DMS79 treated with DMSO at 0.1 percent for 48 hours (cell line): ENCODE measurements around the gene STRIP1.
"Not testable (repeated sequence)": the region's sequence is repeated elsewhere in the genome, so short reads cannot be mapped to it uniquely, and the experiment has no call there.

Source experiments
- DNase-seq: peaks from one replicate; lab custom pipeline; 2025; lab: John Stamatoyannopoulos, UW

STRIP1 gene

DNA sequence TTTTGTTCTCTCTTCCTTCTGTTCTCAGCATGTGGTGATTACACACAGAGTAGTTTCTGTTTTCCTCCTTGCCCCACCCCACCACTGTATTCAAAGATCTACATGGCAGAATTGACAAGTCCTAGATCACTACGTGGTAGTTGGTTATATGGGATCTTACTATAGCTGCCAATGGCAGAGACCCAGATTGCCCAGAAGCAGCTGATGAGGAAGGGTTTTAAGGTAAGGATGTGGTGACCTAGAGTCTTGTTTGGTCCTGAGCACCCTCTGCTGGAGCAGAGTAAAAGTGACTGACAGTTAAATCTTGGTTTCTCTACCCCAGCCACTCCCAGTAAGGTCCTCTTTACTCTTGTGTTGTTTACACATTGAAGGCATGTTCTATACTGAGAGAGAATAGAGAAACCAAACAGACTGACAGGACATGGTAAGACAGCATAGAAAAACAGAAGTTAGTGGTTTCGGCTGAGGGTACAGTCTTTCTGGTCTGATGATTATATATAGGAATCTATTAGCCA, 22.8 kb upstream of the STRIP1 start:
- DNase-seq = peak; percentile 5

DNA sequence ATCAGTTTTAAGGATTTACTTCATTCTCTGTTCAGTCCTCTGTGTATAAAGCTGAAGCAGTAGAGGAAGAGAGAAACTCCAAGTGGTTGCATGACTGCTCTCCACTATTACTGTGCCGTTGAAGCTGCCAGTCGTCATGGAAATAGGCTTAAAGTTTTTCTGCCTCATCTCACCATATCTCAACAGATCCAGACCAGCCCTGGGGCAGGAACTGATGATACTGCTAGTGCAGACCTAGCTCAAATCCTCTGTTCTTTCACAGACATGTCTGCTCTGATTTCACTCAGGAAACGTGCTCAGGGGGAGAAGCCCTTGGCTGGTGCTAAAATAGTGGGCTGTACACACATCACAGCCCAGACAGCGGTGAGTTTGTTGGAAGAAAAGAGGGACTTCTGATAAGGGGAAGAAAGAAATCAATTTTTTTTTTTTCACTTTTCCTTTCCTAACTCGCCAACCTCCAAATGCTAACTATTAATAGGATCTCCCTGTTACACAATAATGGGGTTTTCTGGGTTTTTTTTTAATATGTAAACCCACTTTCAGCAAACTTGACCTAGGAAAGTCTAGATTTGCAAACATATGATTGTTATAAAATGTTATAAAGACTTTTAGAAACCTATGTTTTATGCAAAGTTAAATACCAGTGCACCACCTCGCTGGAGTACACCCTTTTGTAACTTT, 22.2 kb upstream of the STRIP1 start:
- DNase-seq = no peak

DNA sequence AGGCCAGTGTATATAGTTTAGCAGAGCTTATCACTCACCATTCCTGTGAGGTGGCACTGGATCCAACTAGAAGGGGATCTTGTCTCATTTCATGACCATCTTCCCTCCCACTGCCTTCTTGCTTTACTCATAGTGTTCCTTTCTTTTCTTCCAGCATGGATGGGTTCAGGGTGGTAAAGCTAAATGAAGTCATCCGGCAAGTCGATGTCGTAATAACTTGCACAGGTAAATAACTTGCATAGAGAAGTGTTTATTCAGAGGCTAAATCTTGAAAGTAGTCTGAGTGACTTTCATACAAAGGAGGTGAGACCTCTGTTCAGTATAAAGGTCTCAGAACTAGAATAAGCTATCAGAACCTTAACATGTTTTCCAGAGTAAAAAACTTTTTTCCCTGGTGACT, 16.6 kb upstream of the STRIP1 start:
- no peak for DNase-seq

DNA sequence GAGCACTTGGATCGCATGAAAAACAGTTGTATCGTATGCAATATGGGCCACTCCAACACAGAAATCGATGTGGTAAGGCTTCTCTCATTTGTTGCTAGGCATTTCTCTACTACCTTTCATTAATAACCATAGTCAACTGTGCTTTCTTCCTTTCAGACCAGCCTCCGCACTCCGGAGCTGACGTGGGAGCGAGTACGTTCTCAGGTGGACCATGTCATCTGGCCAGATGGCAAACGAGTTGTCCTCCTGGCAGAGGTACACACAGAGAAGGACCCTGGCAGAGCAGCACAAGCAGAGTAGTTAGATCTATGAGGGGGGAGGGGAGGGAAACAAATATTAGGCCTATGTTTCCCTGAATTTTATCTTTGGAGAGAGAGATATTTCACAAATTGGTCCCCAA, 16.0 kb upstream of the STRIP1 start:
- no peak for DNase-seq

DNA sequence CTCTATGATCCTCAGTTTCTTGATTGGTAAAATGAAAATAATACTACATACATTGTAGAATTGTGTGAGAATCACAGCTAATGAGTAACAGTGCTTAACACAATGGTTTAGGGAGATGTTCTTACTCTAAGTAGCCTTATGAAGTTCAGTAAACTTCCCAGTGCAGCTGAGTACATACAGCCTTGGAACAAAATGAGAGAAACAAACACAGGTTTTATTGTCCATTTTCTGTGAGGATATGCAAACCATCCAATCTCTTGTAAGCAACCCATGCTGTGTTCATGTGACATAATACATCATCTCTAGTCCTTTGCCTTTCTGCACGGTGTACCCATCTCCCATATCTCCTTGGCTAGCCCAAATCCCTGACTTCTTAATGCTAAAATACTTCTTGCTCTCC, 14.7 kb upstream of the STRIP1 start:
- no peak for DNase-seq

DNA sequence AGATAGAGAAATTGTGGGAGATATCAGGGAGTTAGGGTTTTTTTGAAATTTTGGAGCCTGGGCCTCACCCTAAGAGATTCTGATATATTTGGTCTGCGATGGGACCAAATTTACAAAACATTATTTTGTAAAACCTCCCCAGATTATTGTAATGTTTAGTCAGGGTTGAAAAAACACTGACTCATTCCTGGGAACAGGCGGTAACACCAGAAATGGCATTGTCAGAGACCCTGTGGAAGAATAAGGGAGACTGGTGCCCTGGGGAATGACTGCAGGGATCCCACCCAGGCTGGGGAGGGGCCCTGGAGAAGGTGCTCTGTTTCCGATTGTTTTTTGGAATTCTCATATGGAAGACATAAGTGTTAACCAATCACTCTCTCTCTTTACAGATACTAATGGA, 13.1 kb upstream of the STRIP1 start:
- DNase-seq = no peak

DNA sequence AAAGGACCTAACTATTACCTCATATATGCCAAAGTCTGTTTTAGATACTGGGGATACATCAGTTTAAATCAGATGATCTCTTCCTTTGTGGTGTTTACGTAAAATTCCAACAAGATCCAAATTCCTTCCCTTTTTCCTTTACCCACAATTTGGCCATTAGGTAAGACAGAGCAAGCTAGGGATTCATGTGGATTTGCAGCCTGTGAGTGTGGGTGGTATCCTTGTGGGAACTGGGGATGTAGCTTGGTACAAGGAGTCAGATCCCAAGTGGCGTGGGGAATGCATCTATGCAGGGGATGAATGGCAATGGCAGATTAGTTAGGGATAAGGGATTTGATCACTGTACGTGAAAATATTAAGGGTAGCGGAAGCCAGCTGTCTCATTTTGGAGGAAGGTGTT, 9.8 kb upstream of the STRIP1 start:
- DNase-seq = no peak

DNA sequence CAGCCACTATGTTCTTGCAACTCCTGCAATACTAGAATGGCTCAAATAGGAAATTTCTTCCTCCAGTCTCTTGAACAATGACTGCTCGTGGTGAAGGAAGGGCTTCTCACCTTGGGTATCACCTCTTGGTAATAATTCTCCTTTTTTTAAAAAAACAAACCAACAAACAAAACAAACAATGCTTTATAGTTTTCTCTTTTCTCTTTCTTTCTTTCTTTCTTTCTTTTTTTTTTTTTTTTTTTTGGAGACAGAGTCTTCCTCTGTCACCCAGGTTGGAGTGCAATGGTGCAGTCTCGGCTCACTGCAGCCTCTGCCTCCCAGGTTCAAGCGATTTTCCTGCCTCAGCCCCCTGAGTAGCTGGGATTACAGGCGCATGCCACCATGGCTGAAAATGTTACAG, 3.7 kb upstream of the STRIP1 start:
- not testable (repeated sequence) for DNase-seq

DNA sequence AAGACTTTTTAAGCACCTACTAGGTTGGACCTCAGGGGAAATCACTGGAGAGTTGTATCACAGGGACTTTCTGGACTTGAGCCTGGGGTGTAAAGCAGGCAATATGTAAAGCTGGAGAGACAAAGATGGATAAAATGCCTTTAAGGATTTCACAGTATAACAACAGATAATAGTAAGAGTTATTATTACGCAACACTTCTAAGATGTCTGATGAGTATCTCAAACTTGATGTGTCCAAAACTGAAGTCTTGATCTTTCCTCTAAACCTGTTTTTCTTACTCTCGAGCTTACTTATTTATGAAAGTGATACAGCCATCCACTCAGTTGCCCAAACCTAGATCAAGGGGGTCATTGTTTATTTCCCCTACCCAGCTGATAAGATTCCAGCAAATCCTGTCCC, 2.1 kb upstream of the STRIP1 start:
- no peak for DNase-seq

DNA sequence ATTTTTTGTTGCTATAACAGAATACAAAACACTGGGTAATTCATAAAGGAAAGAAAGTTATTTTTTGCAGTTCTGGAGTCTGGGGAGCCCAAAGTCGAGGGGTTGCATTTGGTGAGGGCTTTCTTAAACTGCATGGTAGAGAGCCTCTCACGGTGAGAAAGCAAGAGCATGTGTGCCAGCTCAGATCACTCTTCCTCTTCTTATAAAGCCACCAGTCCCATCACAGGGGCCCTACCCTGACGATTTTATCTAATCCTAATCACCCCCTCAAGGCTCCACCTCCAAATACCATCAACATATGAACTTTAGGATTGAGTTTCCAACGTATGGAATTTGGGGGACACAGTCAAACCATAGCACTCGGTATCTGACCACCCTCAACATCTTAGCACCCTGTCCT, 1.0 kb upstream of the STRIP1 start:
- no peak for DNase-seq

DNA sequence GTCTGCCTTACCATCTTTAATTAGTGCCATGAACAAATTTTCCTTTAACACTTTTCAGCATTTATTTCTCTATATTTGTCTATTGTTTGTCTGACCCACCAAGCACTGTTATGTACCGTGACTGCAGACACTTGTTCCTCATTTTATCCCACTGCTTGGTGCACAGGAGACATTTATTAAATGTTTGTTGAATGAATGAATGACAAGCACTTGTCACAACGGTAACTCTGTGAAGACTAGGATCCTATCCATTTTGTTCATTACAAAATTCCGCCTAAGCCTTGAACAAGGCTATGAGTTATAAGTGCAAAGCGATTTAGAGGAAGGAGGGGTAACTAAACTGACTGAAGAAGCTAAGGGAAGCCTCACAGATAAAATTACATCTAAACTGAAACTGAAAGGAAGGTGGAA, 379 bp upstream of the STRIP1 start:
- no peak for DNase-seq

DNA sequence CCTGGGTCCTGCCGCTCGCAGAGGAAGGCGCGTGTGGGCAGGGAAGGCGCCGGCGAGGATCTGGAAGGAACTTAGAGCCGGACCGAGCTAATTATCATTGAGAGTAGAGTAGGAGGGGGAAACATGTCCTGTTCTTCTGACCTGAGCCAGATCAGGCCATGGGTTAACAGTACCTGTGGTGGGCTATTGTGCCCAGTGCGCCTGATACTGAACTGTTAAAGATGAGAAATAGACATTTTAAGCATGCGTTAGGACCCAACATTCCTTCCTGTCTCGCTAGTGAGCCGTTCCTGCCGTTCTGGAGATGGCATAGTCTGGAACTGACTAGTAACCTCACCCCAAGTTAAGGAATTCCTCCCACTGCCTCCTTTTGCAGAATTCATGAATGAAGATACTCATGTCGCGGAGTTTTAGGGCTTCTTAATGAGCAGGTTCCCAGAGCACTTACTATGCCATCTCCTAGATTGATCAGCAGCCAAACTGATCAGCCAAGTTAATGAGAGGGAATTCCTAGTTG, 870 bp downstream of the STRIP1 start:
- DNase-seq = no peak

DNA sequence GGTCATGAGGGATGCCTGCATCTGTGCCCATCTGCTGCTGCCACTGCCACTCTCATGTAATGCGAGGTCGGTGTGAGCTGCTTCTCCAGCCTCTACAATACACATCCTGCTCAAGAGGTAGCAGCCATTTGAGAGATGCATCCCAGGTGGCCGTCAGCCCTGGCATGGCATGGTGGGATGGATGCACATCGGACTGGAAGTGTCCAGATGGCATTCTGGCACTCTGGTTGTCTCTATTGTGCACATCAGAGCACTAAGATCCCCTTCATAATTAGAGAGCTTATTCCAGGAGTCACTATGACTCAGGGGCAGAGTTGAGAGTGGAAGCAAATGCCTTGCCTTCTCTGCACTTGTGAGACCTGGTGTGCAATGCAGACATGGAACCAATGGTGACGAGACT, 3.8 kb downstream of the STRIP1 start:
- no peak for DNase-seq

DNA sequence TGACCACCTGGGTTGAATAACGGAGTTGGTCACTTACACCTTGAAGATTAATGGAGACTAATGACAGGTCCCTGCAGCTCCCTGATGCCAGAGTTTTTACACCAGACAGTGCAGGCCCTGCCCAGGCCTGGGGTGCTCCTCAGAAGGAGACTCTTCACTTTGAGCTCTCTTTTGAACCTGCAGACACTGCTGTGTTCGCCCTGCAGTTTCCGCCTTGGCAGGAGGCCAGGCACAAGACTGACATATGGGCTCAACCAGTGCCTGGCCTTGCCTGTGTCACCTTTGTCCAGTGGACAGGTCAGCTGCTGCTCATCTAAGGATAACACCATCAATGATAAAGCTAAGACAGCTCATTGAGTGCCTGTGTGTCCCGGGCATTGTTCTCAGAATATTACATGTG, 5.2 kb downstream of the STRIP1 start:
- DNase-seq = no peak

DNA sequence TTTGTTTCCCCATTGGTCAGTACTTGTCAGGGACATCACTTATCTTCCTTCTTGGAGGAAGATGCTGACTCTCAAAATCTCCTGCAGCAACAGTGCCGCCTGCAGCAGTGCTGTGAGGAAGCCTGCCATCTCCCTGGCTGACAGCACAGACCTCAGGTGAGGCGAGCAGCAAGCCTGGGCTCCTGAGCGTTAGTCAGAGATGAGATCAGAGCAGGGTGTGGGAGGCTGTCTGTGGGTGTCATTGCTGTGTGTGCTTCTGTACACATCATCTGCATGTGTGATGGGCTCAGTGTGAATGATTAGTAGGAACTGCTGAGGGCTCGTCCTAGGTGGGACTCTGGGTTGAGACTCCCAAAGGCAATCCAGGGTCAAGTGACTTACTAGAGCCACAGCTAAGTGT, 6.1 kb downstream of the STRIP1 start:
- DNase-seq = no peak

DNA sequence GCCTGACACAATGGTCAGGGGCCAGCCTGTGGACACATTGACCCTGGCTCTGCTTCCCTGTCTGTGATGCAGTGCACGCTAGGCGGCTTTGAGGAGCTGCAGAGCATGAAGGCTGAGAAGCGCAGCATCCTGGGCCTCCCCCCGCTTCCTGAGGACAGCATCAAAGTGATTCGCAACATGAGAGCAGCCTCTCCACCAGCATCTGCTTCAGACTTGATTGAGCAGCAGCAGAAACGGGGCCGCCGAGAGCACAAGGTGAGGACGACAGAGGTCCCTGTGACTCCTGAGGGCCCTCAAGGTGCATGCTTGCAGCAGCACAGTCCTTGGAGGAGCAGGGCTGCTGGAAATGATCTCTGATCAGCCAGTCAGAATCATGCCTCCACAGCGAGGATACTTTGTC, 8.6 kb downstream of the STRIP1 start:
- DNase-seq = no peak

DNA sequence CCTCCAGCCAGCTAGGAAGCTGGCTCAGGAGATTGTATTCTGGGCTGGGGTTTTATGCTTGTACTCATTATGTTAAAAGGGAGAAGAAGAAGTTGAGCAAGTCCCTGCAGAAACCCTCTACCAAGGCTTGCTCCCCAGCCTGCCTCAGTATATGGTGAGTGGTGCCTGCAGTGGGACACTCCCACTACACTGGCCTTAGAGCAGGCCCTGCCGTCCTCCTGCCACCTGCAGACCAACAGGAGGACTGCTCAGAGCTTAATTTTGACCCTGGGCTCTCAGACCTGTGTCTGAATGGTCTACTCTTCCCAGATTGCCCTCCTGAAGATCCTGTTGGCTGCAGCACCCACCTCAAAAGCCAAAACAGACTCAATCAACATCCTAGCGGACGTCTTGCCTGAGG, 13.0 kb downstream of the STRIP1 start:
- no peak for DNase-seq

DNA sequence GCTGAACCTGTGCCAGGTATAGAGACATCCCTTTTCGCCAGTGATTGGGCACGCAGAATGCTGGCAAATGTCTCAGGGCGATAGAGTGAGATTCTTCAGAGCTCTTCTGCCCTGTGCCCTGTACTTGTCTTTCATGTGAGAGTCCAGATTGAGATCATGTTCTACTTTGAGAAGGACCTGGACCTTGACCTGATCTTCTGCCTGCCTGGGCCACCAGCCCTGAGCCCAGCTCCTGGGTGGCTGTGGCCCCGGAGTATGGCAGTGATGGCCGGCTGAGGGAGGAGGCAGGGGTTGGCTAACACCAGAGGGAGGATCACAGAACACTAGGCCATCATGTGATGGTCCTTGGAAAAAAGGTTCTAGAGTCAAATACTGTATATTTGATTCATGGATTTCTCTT, 13.8 kb downstream of the STRIP1 start:
- DNase-seq = no peak

DNA sequence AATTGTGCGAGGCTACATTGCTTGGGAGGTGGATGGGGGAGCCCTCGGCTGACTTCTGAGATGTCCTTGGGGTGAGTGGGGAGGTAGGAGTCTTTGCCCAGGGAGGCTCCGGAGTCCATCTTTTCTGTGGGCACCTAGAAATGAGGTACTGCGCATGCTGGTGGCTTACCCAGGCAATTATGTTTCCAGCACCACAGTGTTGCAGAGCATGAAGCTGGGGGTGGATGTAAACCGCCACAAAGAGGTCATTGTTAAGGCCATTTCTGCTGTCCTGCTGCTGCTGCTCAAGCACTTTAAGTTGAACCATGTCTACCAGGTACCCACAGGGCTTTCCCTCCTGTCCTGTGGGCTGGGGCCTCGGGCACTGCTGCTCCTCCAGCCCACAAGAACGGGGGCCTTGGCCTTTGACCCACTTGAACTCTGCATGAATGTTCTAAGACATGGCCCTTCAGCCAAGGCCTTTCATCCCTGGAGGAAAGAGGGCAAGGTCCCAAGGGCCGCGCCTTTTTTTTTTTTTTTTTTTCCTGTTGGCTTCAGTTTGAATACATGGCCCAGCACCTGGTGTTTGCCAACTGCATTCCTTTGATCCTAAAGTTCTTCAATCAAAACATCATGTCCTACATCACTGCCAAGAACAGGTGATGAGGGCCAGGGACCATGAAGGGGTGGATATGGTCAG, 14.6 kb downstream of the STRIP1 start:
- no peak for DNase-seq

DNA sequence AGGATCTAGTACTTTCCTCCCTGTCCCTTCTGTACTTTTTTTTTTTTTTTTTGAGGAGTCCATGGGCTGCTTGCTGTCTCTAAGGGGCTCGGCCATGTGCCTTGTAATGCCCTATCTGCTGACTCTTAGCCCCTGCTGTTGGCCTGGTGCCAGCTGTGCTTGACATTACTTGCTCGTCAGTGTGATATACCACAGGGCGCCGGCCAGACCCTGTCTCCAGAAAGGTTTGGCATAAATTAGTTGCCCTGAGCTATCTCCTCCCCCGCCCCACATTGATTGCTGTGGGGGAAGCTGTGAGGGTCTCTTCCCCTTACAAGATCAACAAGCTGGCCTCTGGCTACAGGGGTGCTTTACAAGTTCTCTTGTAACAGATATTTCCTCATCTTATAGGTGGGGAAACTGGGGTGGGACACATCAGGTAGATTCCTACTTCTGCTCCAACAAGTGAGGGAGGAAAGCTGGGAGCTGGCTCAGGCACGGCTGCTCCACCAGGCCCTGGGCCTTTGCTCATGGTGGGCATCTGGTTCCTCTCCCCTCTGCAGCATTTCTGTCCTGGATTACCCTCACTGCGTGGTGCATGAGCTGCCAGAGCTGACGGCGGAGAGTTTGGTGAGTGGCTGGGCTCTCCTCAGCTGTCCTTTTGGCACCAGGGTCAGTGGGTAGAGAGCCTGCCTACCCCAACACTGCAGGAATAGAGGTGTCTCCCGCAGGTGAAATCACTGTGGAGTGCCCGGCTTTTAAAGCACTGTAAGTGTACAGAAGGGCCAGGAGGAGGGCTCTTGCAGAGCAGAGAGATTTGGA, 15.6 kb downstream of the STRIP1 start:
- DNase-seq = no peak

DNA sequence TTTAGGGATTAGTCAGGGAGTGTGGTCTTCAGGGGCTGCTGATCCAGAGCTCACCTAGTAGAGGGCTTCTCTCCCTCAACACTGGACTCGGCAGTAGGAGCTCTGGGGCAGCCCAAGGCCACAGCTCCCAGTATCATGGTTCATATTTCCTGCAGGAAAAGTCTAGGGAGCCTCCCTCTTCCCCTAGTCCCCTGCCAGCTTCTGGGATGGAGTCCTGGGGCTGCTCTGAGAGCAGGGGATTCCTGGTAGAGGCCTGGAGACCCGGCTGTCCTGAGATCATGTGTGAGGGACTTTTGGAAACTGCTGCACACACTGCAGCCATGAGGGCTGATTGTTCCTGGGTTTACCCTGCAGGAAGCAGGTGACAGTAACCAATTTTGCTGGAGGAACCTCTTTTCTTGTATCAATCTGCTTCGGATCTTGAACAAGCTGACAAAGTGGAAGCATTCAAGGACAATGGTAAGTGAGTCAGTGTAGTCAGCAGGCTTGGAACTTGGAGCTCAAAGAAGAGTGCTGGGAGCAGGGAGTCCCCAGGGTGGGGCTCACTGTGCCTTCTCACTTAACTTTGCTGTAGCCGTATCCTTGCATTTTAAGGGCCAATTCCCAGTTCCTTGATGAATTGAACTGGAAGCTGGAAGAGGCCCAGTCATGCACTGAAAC, 16.3 kb downstream of the STRIP1 start:
- no peak for DNase-seq

DNA sequence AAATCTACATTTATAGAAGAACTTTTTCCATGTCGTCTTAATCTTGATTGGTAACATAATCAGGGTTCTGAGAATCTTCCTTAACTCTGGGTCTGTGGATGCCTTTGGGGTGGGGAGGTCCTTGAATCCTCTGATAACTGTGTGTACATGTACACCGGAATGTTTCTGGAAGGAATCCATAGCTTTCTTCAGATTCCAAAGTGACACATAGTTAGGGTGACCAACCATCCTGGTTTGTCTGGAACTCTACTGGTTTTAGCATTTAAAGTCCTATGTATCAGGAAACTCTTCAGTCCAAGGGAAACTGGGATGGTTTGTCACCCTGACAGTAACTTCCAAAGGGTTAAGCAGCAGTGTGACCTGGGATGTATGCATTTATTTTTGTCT, 16.8 kb downstream of the STRIP1 start:
- no peak for DNase-seq
